Mesendoderm (in vitro differentiated cells): Measurements from ENCODE around the gene RNF152.

Source experiments
- DNase-seq: peaks from one replicate; pipeline ENCODE4 v3.0.0; 2013
- H2AK5ac ChIP-seq: 2 replicates; pipeline ENCODE4 v1.6.1; 2013; ENCODE audit warnings: low read length, inconsistent platforms
- H2BK120ac ChIP-seq: 2 replicates; pipeline ENCODE4 v1.6.1; 2013; ENCODE audit warnings: low read depth, mild to moderate bottlenecking, low read length, moderate library complexity, mixed read lengths
- H2BK15ac ChIP-seq: replicated peaks from 2 replicates; pipeline ENCODE4 v1.6.1; 2013; ENCODE audit warnings: low read depth, mild to moderate bottlenecking, moderate library complexity
- H2BK5ac ChIP-seq: 2 replicates; pipeline ENCODE4 v1.6.1; 2013; ENCODE audit warnings: low read length, inconsistent platforms
- H3K18ac ChIP-seq: 2 replicates; pipeline ENCODE4 v1.6.1; 2013; ENCODE audit warnings: mild to moderate bottlenecking, low read length, mixed read lengths
- H3K23ac ChIP-seq: one replicate; pipeline ENCODE4 v1.6.1; 2013; ENCODE audit warnings: low read length
- H3K27ac ChIP-seq: 2 replicates; pipeline ENCODE4 v1.5.1; 2013; ENCODE audit warnings: low read depth, mild to moderate bottlenecking, inconsistent platforms, low read length, moderate library complexity
- H3K27me3 ChIP-seq: 2 replicates; pipeline ENCODE4 v1.6.1; 2013; ENCODE audit warnings: low read length, control low read depth, mild to moderate bottlenecking, inconsistent platforms; ENCODE audit not compliant: insufficient read depth, poor library complexity
- H3K36me3 ChIP-seq: 2 replicates; pipeline ENCODE4 v1.6.1; 2013; ENCODE audit warnings: low read length, inconsistent platforms; ENCODE audit not compliant: control insufficient read depth, insufficient read depth
- H3K4ac ChIP-seq: one replicate; pipeline ENCODE4 v1.6.1; 2013; ENCODE audit warnings: low read depth, mild to moderate bottlenecking, low read length, moderate library complexity
- H3K4me1 ChIP-seq: 2 replicates; pipeline ENCODE4 v1.6.1; 2013; ENCODE audit warnings: low read depth, low read length, inconsistent platforms; ENCODE audit not compliant: control insufficient read depth
- H3K4me2 ChIP-seq: 2 replicates; pipeline ENCODE4 v1.6.1; 2013; ENCODE audit warnings: low read length
- H3K4me3 ChIP-seq: 2 replicates; pipeline ENCODE4 v1.5.1; 2013; ENCODE audit warnings: mild to moderate bottlenecking, low read length
- H3K56ac ChIP-seq: one replicate; pipeline ENCODE4 v1.6.1; 2013; ENCODE audit warnings: low read length
- H3K79me1 ChIP-seq: 2 replicates; pipeline ENCODE4 v1.6.1; 2013; ENCODE audit warnings: low read length, inconsistent platforms
- H3K79me2 ChIP-seq: 2 replicates; pipeline ENCODE4 v1.6.1; 2013; ENCODE audit warnings: mild to moderate bottlenecking, low read length; ENCODE audit not compliant: control insufficient read depth, insufficient read depth
- H3K9ac ChIP-seq: 2 replicates; pipeline ENCODE4 v1.6.1; 2013; ENCODE audit warnings: low read length, inconsistent platforms
- H4K5ac ChIP-seq: one replicate; pipeline ENCODE4 v1.6.1; 2013; ENCODE audit warnings: low read length
- H4K8ac ChIP-seq: one replicate; pipeline ENCODE4 v1.6.1; 2013; ENCODE audit warnings: low read depth, mild to moderate bottlenecking, control low read depth, low read length, moderate library complexity
- WGBS: extraction: QIAGEN DNeasy Blood & Tissue Kit; methylation state at CpG from one replicate; pipeline ENCODE4 v1.1.7; 2013; ENCODE audit warnings: low lambda C conversion rate, missing lambda C conversion rate; ENCODE audit not compliant: insufficient coverage; ENCODE audit errors: extremely low coverage; 5-methylcytosine and 5-hydroxymethylcytosine counted together

RNF152 gene

DNA sequence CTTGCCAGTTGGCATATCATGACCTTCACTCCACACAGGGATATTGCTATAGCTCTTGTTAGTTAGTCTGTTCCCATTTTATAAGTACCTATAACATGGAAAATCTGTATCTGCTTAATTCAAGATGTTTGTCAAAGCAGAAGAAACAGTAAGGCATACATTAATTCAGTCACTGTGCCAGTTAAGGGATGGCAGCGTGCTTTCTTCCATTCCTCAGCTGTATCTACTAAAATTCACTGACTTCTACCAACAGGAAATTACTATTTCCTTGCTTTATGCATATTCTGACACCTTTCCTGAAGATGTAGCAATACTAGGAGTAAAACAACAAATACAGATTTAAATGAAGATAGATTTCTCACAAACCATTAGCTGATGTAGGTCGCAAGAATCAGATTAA is 59.9 kb downstream of the RNF152 start:
- Histone ChIP-seq H3K4ac (no peak overlapping the region), H2BK5ac (no peak overlapping the region), H3K18ac (no peak overlapping the region), H3K27me3 (no peaks in the 10 kb centered on the region), H4K8ac (no peak overlapping the region), H3K23ac (no peak overlapping the region), H3K36me3 (no peaks in the 10 kb centered on the region), H3K79me2 (no peaks in the 10 kb centered on the region), H2BK120ac (no peak overlapping the region), H3K9ac (no peak overlapping the region), H2BK15ac (no peak overlapping the region), H3K4me1 (no peaks in the 10 kb centered on the region), H2AK5ac (no peak overlapping the region), H3K4me3 (no peak overlapping the region), H3K4me2 (no peak overlapping the region), H3K79me1 (no peaks in the 10 kb centered on the region), H4K5ac (no peak overlapping the region), H3K56ac (no peak overlapping the region), H3K27ac (no peak overlapping the region)
- WGBS: no CpG with 5 or more reads among the region's 2 CpGs
- DNase-seq: no peak

GRCh38 chr18:61831071-61831470 is 61.7 kb downstream of the RNF152 start:
- no peak overlapping the region for H4K5ac ChIP-seq
- H3K27me3 ChIP-seq: no peaks in the 10 kb centered on the region
- no peak overlapping the region for H2BK120ac ChIP-seq
- no peaks in the 10 kb centered on the region for H3K36me3 ChIP-seq
- no peak overlapping the region for H3K4me3 ChIP-seq
- H3K79me2 ChIP-seq: no peaks in the 10 kb centered on the region
- no peak overlapping the region for H3K4ac ChIP-seq
- no peak overlapping the region for H3K9ac ChIP-seq
- H3K18ac ChIP-seq: no peak overlapping the region
- no peak overlapping the region for H2BK15ac ChIP-seq
- no peak overlapping the region for H3K4me2 ChIP-seq
- H2BK5ac ChIP-seq: no peak overlapping the region
- no peak overlapping the region for H3K56ac ChIP-seq
- no peak overlapping the region for H2AK5ac ChIP-seq
- DNase-seq: no peak
- no peaks in the 10 kb centered on the region for H3K79me1 ChIP-seq
- WGBS: no CpG with 5 or more reads among the region's 6 CpGs
- no peak overlapping the region for H4K8ac ChIP-seq
- H3K23ac ChIP-seq: no peak overlapping the region
- H3K27ac ChIP-seq: no peak overlapping the region
- peaks cover 3% of the 10 kb centered on the region for H3K4me1 ChIP-seq

- H3K36me3 ChIP-seq: no peaks in the 10 kb centered on the region
- H3K23ac ChIP-seq: no peak overlapping the region
- no peak overlapping the region for H3K4me3 ChIP-seq
- H2BK15ac ChIP-seq: no peak overlapping the region
- no peak overlapping the region for H4K8ac ChIP-seq
- H3K9ac ChIP-seq: no peak overlapping the region
- H4K5ac ChIP-seq: no peak overlapping the region
- H3K4me1 ChIP-seq: peaks cover 8% of the 10 kb centered on the region
- H3K18ac ChIP-seq: no peak overlapping the region
- no peak overlapping the region for H3K4ac ChIP-seq
- H3K79me2 ChIP-seq: no peaks in the 10 kb centered on the region
- no peak overlapping the region for H3K56ac ChIP-seq
- H2AK5ac ChIP-seq: no peak overlapping the region
- H3K4me2 ChIP-seq: no peak overlapping the region
- no peak overlapping the region for H2BK5ac ChIP-seq
- no CpG with 5 or more reads among the region's 7 CpGs for WGBS
- DNase-seq: no peak
- no peak overlapping the region for H3K27ac ChIP-seq
- no peaks in the 10 kb centered on the region for H3K27me3 ChIP-seq
- no peaks in the 10 kb centered on the region for H3K79me1 ChIP-seq
- H2BK120ac ChIP-seq: no peak overlapping the region
Observed at GRCh38 chr18:61829108-61829507, 63.7 kb downstream of the RNF152 start.

DNA sequence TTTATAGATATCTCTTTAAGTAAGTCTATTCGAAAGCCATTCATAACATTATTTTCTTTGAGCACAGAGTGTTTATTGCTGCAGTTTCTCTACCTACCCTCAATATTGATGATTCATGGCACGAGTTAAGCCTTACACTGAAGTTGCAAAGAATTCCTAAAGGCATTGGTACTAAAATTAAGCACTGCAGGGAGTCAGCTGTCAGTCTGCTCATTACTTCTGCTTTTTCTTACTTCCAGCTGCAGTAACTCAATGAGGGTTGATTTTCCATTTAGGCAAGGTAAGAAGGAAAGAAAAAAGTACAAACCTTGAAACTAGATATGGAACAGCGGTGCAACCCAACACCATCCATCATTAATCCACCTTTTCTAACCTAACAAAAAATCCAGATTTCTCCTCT is 65.2 kb downstream of the RNF152 start:
- no CpG with 5 or more reads among the region's 3 CpGs for WGBS
- H3K4ac ChIP-seq: no peak overlapping the region
- H2BK120ac ChIP-seq: no peak overlapping the region
- no peak overlapping the region for H2AK5ac ChIP-seq
- H3K9ac ChIP-seq: no peak overlapping the region
- H3K27me3 ChIP-seq: no peaks in the 10 kb centered on the region
- no peak overlapping the region for H2BK15ac ChIP-seq
- H4K8ac ChIP-seq: no peak overlapping the region
- H3K18ac ChIP-seq: no peak overlapping the region
- H3K79me1 ChIP-seq: no peaks in the 10 kb centered on the region
- H3K56ac ChIP-seq: no peak overlapping the region
- H4K5ac ChIP-seq: no peak overlapping the region
- no peak overlapping the region for H3K4me2 ChIP-seq
- H2BK5ac ChIP-seq: no peak overlapping the region
- H3K4me3 ChIP-seq: no peak overlapping the region
- no peak overlapping the region for H3K23ac ChIP-seq
- H3K27ac ChIP-seq: no peak overlapping the region
- DNase-seq: no peak
- H3K79me2 ChIP-seq: no peaks in the 10 kb centered on the region
- H3K4me1 ChIP-seq: peaks cover 10% of the 10 kb centered on the region
- H3K36me3 ChIP-seq: no peaks in the 10 kb centered on the region

DNA sequence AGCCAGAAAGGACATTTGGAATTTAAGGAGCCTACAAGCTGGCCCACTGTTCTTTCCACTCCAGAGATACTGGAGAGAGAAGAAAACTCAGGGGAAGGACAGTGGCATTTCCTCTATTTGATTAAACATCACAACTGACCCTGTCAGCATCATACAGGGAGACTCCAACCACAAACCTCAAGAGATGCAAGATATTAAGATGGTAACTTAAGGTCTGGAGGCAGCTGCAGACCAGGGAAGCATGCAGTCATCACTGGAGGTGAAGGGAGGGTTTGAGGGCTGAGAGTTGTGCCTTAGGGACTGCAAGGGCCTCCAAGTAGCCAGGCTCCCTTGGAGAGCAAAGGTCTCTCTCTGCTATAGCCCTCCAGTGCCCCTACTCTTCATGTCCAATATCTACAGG is 67.4 kb downstream of the RNF152 start:
- no peak overlapping the region for H2BK15ac ChIP-seq

GRCh38 chr18:61824733-61825363 is 68.0 kb downstream of the RNF152 start:
- Histone ChIP-seq H3K4me3 (no peak overlapping the region), H3K79me2 (no peaks in the 10 kb centered on the region), H3K79me1 (no peaks in the 10 kb centered on the region), H3K9ac (no peak overlapping the region), H3K36me3 (no peaks in the 10 kb centered on the region), H2BK120ac (no peak overlapping the region), H4K8ac (no peak overlapping the region), H3K4me2 (no peak overlapping the region), H3K56ac (no peak overlapping the region), H4K5ac (no peak overlapping the region), H2BK5ac (no peak overlapping the region), H3K4ac (no peak overlapping the region), H3K23ac (no peak overlapping the region), H2AK5ac (no peak overlapping the region), H3K27me3 (no peaks in the 10 kb centered on the region), H3K27ac (no peak overlapping the region), H2BK15ac (no peak overlapping the region), H3K18ac (no peak overlapping the region), H3K4me1 (peaks cover 10% of the 10 kb centered on the region)
- DNase-seq: peak; percentile 40
- WGBS: no CpG with 5 or more reads among the region's 3 CpGs

More for the DNA sequence above, 67.4 kb downstream of the RNF152 start:
- Histone ChIP-seq H3K56ac (no peak overlapping the region), H3K36me3 (no peaks in the 10 kb centered on the region), H3K4me2 (no peak overlapping the region), H3K4ac (no peak overlapping the region), H4K5ac (no peak overlapping the region), H3K9ac (no peak overlapping the region), H2BK5ac (no peak overlapping the region), H3K18ac (no peak overlapping the region), H3K27me3 (no peaks in the 10 kb centered on the region), H3K27ac (no peak overlapping the region), H2AK5ac (no peak overlapping the region), H3K23ac (no peak overlapping the region), H3K79me2 (no peaks in the 10 kb centered on the region), H3K79me1 (no peaks in the 10 kb centered on the region), H3K4me3 (no peak overlapping the region), H3K4me1 (peaks cover 10% of the 10 kb centered on the region), H2BK120ac (no peak overlapping the region), H4K8ac (no peak overlapping the region)
- DNase-seq: peak; percentile 11
